WTC11 (cell line): Measurements from ENCODE around the gene ICA1. TPM values are rescaled to one million over a fixed set of nuclear protein-coding genes. Genes with fewer than 3 reads are reported as not detected.

Experiments used
- ATAC-seq: fragments of 200-7000 bp; cut with Tn5 transposase; 2 replicates; pipeline ENCODE4 v1.10.0; 2021; ENCODE audit warnings: mild to moderate bottlenecking, moderate library complexity
- CTCF ChIA-PET: fragments of 300-600 bp; sonication (Branson Sonifier 250); formaldehyde crosslinking; loops from one replicate; lab custom pipeline; 2021; ENCODE audit warnings: antibody characterized with exemption; lab: Charles Lee
- POLR2A ChIA-PET: fragments of 350-600 bp; sonication (Branson Sonifier 250); formaldehyde crosslinking; loops from one replicate; lab custom pipeline; 2021; ENCODE audit warnings: antibody characterized with exemption; lab: Charles Lee
- DNase-seq: peaks from one replicate; pipeline ENCODE4 v3.0.0; 2021; ENCODE audit warnings: low spot score
- H3K27ac Mint-ChIP-seq: 2 replicates; pipeline ENCODE4 v1.8.0; 2021; ENCODE audit warnings: mixed read lengths
- H3K27me3 Mint-ChIP-seq: 2 replicates; pipeline ENCODE4 v1.8.0; 2021; ENCODE audit warnings: low read depth, mild to moderate bottlenecking, moderate library complexity, mixed read lengths
- H3K36me3 Mint-ChIP-seq: 2 replicates; pipeline ENCODE4 v1.8.0; 2021; ENCODE audit warnings: mixed read lengths
- H3K4me1 Mint-ChIP-seq: 2 replicates; pipeline ENCODE4 v1.8.0; 2022; ENCODE audit warnings: mixed read lengths
- H3K4me3 Mint-ChIP-seq: 2 replicates; pipeline ENCODE4 v1.8.0; 2021; ENCODE audit warnings: mild to moderate bottlenecking, moderate library complexity, mixed read lengths
- H3K9me3 Mint-ChIP-seq: 2 replicates; pipeline ENCODE4 v1.8.0; 2021; ENCODE audit warnings: mixed read lengths
- ARID4B ChIP-seq: sonication (generic); formaldehyde crosslinking; IDR thresholded peaks from 2 replicates; pipeline ENCODE4 v1.8.0; 2023; ENCODE audit warnings: missing genetic modification reagents, mild to moderate bottlenecking, borderline replicate concordance
- ATF1 ChIP-seq: sonication (generic); formaldehyde crosslinking; IDR thresholded peaks from 2 replicates; pipeline ENCODE4 v1.8.1; 2023; ENCODE audit warnings: mild to moderate bottlenecking, moderate library complexity, missing genetic modification reagents
- CBFB ChIP-seq: sonication (generic); formaldehyde crosslinking; IDR thresholded peaks from 2 replicates; pipeline ENCODE4 v1.8.1; 2022; ENCODE audit warnings: mild to moderate bottlenecking, low read depth, missing genetic modification reagents
- CDX4 ChIP-seq: fragments of 250-450 bp; sonication (Bioruptor Pico); IDR thresholded peaks from 2 replicates; pipeline ENCODE4 v1.9.0; 2021; ENCODE audit warnings: moderate library complexity, mild to moderate bottlenecking, inconsistent platforms, borderline replicate concordance
- CREM ChIP-seq: sonication (generic); formaldehyde crosslinking; IDR thresholded peaks from 2 replicates; pipeline ENCODE4 v1.8.1; 2022; ENCODE audit warnings: mild to moderate bottlenecking, missing genetic modification reagents, moderate library complexity
- ERG ChIP-seq: fragments of 250-450 bp; sonication (Bioruptor Pico); IDR thresholded peaks from 2 replicates; pipeline ENCODE4 v1.8.0; 2021; ENCODE audit warnings: mild to moderate bottlenecking
- MXD4 ChIP-seq: fragments of 250-450 bp; sonication (Bioruptor Pico); IDR thresholded peaks from 2 replicates; pipeline ENCODE4 v1.8.0; 2021; ENCODE audit warnings: mild to moderate bottlenecking, moderate library complexity, borderline replicate concordance
- NFATC4 ChIP-seq: fragments of 250-450 bp; sonication (Bioruptor Pico); IDR thresholded peaks from 2 replicates; pipeline ENCODE4 v1.9.0; 2021; ENCODE audit warnings: mild to moderate bottlenecking
- NFE2L1 ChIP-seq: sonication (generic); formaldehyde crosslinking; IDR thresholded peaks from 2 replicates; pipeline ENCODE4 v1.8.1; 2023; ENCODE audit warnings: missing genetic modification reagents
- NR3C1 ChIP-seq: sonication (generic); formaldehyde crosslinking; conservative IDR thresholded peaks from 2 replicates; pipeline ENCODE4 v1.8.1; 2023; ENCODE audit warnings: low read depth, mild to moderate bottlenecking, missing genetic modification reagents
- RELA ChIP-seq: sonication (generic); formaldehyde crosslinking; IDR thresholded peaks from 2 replicates; pipeline ENCODE4 v1.8.1; 2022; ENCODE audit warnings: missing genetic modification reagents, mild to moderate bottlenecking, borderline replicate concordance
- SMAD3 ChIP-seq: sonication (generic); formaldehyde crosslinking; IDR thresholded peaks from 2 replicates; pipeline ENCODE4 v1.8.0; 2022; ENCODE audit warnings: missing genetic modification reagents, mild to moderate bottlenecking, borderline replicate concordance
- SMAD4 ChIP-seq: sonication (generic); formaldehyde crosslinking; IDR thresholded peaks from 2 replicates; pipeline ENCODE4 v1.8.0; 2022; ENCODE audit warnings: mild to moderate bottlenecking, missing genetic modification reagents
- TEAD1 ChIP-seq: sonication (generic); formaldehyde crosslinking; IDR thresholded peaks from 2 replicates; pipeline ENCODE4 v1.8.0; 2022; ENCODE audit warnings: mild to moderate bottlenecking, missing genetic modification reagents
- TP53 ChIP-seq: sonication (generic); formaldehyde crosslinking; IDR thresholded peaks from 2 replicates; pipeline ENCODE4 v1.8.1; 2023; ENCODE audit warnings: mild to moderate bottlenecking, missing genetic modification reagents
- ZNF138 ChIP-seq: sonication (generic); formaldehyde crosslinking; conservative IDR thresholded peaks from 2 replicates; pipeline ENCODE4 v1.8.1; 2022; ENCODE audit warnings: mild to moderate bottlenecking, moderate library complexity, missing genetic modification reagents
- ZNF219 ChIP-seq: sonication (generic); formaldehyde crosslinking; IDR thresholded peaks from 2 replicates; pipeline ENCODE4 v1.8.0; 2023; ENCODE audit warnings: missing genetic modification reagents, mild to moderate bottlenecking, borderline replicate concordance
- ZNF396 ChIP-seq: fragments of 250-450 bp; sonication (Bioruptor Pico); IDR thresholded peaks from 2 replicates; pipeline ENCODE4 v1.8.0; 2021; ENCODE audit warnings: mild to moderate bottlenecking, moderate library complexity, borderline replicate concordance
- ZNF416 ChIP-seq: fragments of 250-450 bp; sonication (Bioruptor Pico); IDR thresholded peaks from 2 replicates; pipeline ENCODE4 v1.9.0; 2021; ENCODE audit warnings: mild to moderate bottlenecking, inconsistent platforms
- ZNF423 ChIP-seq: fragments of 250-450 bp; sonication (Bioruptor Pico); IDR thresholded peaks from 2 replicates; pipeline ENCODE4 v2.1.2; 2022; ENCODE audit warnings: mild to moderate bottlenecking, moderate library complexity
- ZNF425 ChIP-seq: fragments of 250-450 bp; sonication (Bioruptor Pico); conservative IDR thresholded peaks from 2 replicates; pipeline ENCODE4 v1.9.0; 2021; ENCODE audit warnings: mild to moderate bottlenecking
- total RNA-seq: library from RNA; stranded (reverse); gene quantifications from 3 replicates; pipeline ENCODE4 v1.2.3, GENCODE V29; 2021

Gene ICA1
- total RNA-seq, 1 experiment from 2014 or later: 31.2 TPM

GRCh38 chr7:8115547-8116402 lies 146.2 kb downstream of the ICA1 start:
- Mint-ChIP-seq H3K27me3 (no peaks in the 10 kb centered on the region), H3K4me3 (no peak overlapping the region), H3K9me3 (peaks cover 20% of the 10 kb centered on the region), H3K36me3 (peaks cover 18% of the 10 kb centered on the region)
- CTCF ChIA-PET: no interaction called here
- POLR2A ChIA-PET: no interaction called here
- no peak for TF ChIP-seq ZNF416 (CRISPR knock-in tag)
- no peak for TF ChIP-seq NFE2L1
- no peak for TF ChIP-seq CBFB (CRISPR knock-in tag)
- TF ChIP-seq NFATC4 (CRISPR knock-in tag): no peak
- TF ChIP-seq ZNF423 (CRISPR knock-in tag): no peak
- no peak for TF ChIP-seq SMAD4 (CRISPR knock-in tag)
- TF ChIP-seq, all 79 proteins: peak for 0
- H3K27ac Mint-ChIP-seq: no peak overlapping the region
- ATAC-seq (no peak), DNase-seq (no peak)
- peaks cover 36% of the 10 kb centered on the region for H3K4me1 Mint-ChIP-seq

GRCh38 chr7:8114175-8114574 lies 147.8 kb downstream of the ICA1 start:
- TF ChIP-seq ARID4B (CRISPR knock-in tag): no peak
- TF ChIP-seq TP53 (CRISPR knock-in tag): no peak
- TF ChIP-seq TEAD1 (CRISPR knock-in tag): no peak
- ATAC-seq (no peak), DNase-seq (no peak)
- ChIA-PET POLR2A (no interaction called here), CTCF (interaction anchor here (1.7 kb wide), 1 partner anchor 182 kb away, joined by 5 read pairs; no protein-coding TSS in a partner anchor)
- H3K36me3 Mint-ChIP-seq: peaks cover 18% of the 10 kb centered on the region
- peaks cover 20% of the 10 kb centered on the region for H3K9me3 Mint-ChIP-seq
- no peak overlapping the region for H3K4me3 Mint-ChIP-seq
- H3K27ac Mint-ChIP-seq: no peak overlapping the region
- no peaks in the 10 kb centered on the region for H3K27me3 Mint-ChIP-seq
- peaks cover 46% of the 10 kb centered on the region for H3K4me1 Mint-ChIP-seq

- Mint-ChIP-seq H3K9me3 (peaks cover 20% of the 10 kb centered on the region), H3K27me3 (no peaks in the 10 kb centered on the region), H3K4me1 (peaks cover 38% of the 10 kb centered on the region), H3K27ac (no peak overlapping the region), H3K4me3 (no peak overlapping the region), H3K36me3 (peaks cover 18% of the 10 kb centered on the region)
- ChIA-PET POLR2A (interaction anchor here (0.6 kb wide), 1 partner anchor 414 kb away, joined by 5 read pairs; no protein-coding TSS in a partner anchor), CTCF (interaction anchor here (1.7 kb wide), 1 partner anchor 183 kb away, joined by 5 read pairs; no protein-coding TSS in a partner anchor)
- DNase-seq (no peak), ATAC-seq (no peak)
- TF ChIP-seq NFE2L1 (no peak), ZNF219 (CRISPR knock-in tag) (no peak), ERG (CRISPR knock-in tag) (no peak), ATF1 (no peak), NR3C1 (CRISPR knock-in tag) (no peak), ZNF138 (no peak), SMAD3 (CRISPR knock-in tag) (no peak), ZNF396 (CRISPR knock-in tag) (no peak), TEAD1 (CRISPR knock-in tag) (no peak), RELA (no peak), CREM (CRISPR knock-in tag) (no peak), MXD4 (CRISPR knock-in tag) (no peak), CDX4 (CRISPR knock-in tag) (no peak), NFATC4 (CRISPR knock-in tag) (no peak), ZNF425 (CRISPR knock-in tag) (no peak)
Observed at GRCh38 chr7:8113184-8113583, 148.8 kb downstream of the ICA1 start.
